ENCODE data around the gene SPSB1. TPM values are rescaled to one million over a fixed set of nuclear protein-coding genes. Genes with fewer than 3 reads are reported as not detected.

The SPSB1 gene
- total RNA-seq, 1 experiment from 2014 or later, result 2.9 TPM

DNA sequence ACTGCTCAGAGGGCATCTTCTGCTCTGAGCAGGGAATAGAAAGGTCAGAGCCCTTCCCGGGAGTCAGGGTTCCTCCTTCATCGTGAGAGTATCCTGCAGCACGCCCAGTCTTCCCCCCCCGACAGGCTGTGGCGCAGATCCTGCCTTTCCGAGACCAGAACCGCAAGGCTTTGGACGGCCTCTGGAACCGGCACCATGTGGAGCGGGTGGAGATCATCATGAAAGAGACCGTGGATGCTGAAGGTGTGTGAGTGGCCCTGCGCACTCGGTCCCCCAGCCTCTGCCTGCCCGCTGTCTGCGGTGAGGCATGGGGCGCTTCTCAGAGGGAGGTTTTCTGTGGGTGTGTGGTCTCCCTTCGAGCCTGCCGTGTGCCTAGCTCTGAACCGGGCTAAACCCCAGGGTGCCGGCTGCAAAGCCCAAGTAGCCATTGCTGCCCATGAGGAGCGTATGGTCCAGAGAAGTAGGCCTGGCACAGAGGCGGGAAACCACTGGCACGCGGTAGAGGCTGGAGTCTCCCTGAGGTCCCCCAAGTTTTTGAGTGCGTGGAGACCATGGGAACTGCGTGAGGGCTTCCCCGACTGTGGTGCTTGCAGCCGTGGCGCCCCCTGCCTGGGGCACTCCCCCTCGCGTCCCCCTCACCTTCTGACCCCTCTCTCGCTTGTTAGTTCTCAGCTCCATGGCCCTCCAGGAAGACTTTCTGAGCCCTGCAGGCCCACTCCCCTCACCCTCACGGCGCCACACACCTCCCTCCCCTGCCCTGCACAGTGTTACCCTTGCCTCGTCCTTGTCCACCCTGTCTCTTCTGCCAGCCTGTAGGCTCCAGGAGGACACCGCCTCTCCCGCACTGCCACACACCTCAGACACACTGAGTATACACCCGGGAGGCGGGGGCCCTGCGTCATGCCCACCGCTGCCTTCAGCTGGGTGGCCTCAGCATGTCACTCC is 45.6 kb upstream of the SPSB1 start:
- H3K27ac Mint-ChIP-seq, result peak overlapping the region in 2 of 3 experiments; percentile 7 to 47; a peak in 2 of 7 replicates
- Histone ChIP-seq H3K4ac (ENCODE audit: low read depth, low read length) (no peak overlapping the region), H3K79me2 (ENCODE audit: insufficient read depth, low read length) (no peaks in the 10 kb centered on the region), H2BK12ac (ENCODE audit: insufficient read length, low read depth, low read length) (no peak overlapping the region), H3K9ac (ENCODE audit: extremely low read depth, insufficient read length, low read length) (no peak overlapping the region), H2BK5ac (ENCODE audit: insufficient read length, low read length) (no peak overlapping the region), H4K5ac (ENCODE audit: insufficient read length, low read depth, low read length) (no peak overlapping the region), H4K20me1 (ENCODE audit: control insufficient read depth, insufficient read depth, insufficient read length) (no peaks in the 10 kb centered on the region), H3K4me1 (ENCODE audit: insufficient read depth, low read length) (no peaks in the 10 kb centered on the region; the same call in 1 of the 2 replicates), H3K27me3 (ENCODE audit: insufficient read depth, low read length) (no peaks in the 10 kb centered on the region), H4K91ac (ENCODE audit: insufficient read length, low read depth, low read length) (no peak overlapping the region), H3K27ac (ENCODE audit: insufficient read length, low read depth, low read length) (no peak overlapping the region), H2BK15ac (ENCODE audit: low read depth, low read length) (no peak overlapping the region), H3K18ac (ENCODE audit: insufficient read length, low read depth, low read length) (no peak overlapping the region), H2BK20ac (ENCODE audit: low read depth, low read length, poor library complexity, severe bottlenecking) (no peak overlapping the region), H3K23me2 (ENCODE audit: insufficient read length, low read depth, low read length, poor library complexity, severe bottlenecking) (no peaks in the 10 kb centered on the region), H3K4me2 (ENCODE audit: insufficient read depth, insufficient read length, low read length) (no peak overlapping the region), H2AK5ac (ENCODE audit: insufficient read length, low read length) (no peak overlapping the region), H2AFZ (ENCODE audit: low read length) (no peak overlapping the region), H3K23ac (ENCODE audit: insufficient read length, low read depth, low read length) (no peak overlapping the region), H3T11ph (ENCODE audit: low read length) (no peak overlapping the region), H2BK120ac (ENCODE audit: low read depth, low read length, poor library complexity, severe bottlenecking) (no peak overlapping the region), H3K14ac (ENCODE audit: insufficient read depth, low read length) (no peak overlapping the region; the same call in 1 of the 2 replicates), H3K79me1 (ENCODE audit: insufficient read depth, low read depth, low read length, poor library complexity, severe bottlenecking) (no peaks in the 10 kb centered on the region), H3K56ac (ENCODE audit: insufficient read length, low read depth, low read length) (no peak overlapping the region), H4K8ac (replicated peaks; ENCODE audit: insufficient read length, low read depth, low read length) (no peak overlapping the region), H3K9me3 (ENCODE audit: control insufficient read depth, low read depth, low read length) (no peaks in the 10 kb centered on the region)
- TF ChIP-seq, protein P1, sequence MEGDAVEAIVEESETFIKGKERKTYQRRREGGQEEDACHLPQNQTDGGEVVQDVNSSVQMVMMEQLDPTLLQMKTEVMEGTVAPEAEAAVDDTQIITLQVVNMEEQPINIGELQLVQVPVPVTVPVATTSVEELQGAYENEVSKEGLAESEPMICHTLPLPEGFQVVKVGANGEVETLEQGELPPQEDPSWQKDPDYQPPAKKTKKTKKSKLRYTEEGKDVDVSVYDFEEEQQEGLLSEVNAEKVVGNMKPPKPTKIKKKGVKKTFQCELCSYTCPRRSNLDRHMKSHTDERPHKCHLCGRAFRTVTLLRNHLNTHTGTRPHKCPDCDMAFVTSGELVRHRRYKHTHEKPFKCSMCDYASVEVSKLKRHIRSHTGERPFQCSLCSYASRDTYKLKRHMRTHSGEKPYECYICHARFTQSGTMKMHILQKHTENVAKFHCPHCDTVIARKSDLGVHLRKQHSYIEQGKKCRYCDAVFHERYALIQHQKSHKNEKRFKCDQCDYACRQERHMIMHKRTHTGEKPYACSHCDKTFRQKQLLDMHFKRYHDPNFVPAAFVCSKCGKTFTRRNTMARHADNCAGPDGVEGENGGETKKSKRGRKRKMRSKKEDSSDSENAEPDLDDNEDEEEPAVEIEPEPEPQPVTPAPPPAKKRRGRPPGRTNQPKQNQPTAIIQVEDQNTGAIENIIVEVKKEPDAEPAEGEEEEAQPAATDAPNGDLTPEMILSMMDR (conservative IDR thresholded peaks at IDR 0.05), result peak; percentile 38
- no peak for DNase-seq
- H3K4me3 Mint-ChIP-seq, result no peak overlapping the region
- no peaks in the 10 kb centered on the region; a peak in 1 of 7 replicates for H3K36me3 Mint-ChIP-seq (ENCODE audit: insufficient read depth in 1 of 3, low read depth in 3 of 3)
- no peaks in the 10 kb centered on the region for H3K9me3 Mint-ChIP-seq
- no CpG with 5 or more reads among the region's 41 CpGs for WGBS (ENCODE audit: extremely low coverage, insufficient read length, low lambda C conversion rate)
- peaks cover 21 to 44% of the 10 kb centered on the region in 2 experiments for H3K4me1 Mint-ChIP-seq
- no peaks in the 10 kb centered on the region for H3K27me3 Mint-ChIP-seq (ENCODE audit: low read depth)

Measured in H9 (cell line).